GM23338 (cell line): Measurements from ENCODE around the gene TNS1. TPM values are rescaled to one million over a fixed set of nuclear protein-coding genes. Genes with fewer than 3 reads are reported as not detected.

Experiments
- ATAC-seq: fragments of 200-7000 bp; cut with Tn5 transposase; 3 replicates; pipeline ENCODE4 v1.9.1; 2020
- DNase-seq: peaks from one replicate; pipeline ENCODE4 v3.0.0-alpha.2; 2015; ENCODE audit warnings: low spot score
- H2AFZ ChIP-seq: fragments of 200-600 bp; sonication (generic); 2 replicates; pipeline ENCODE4 v1.8.0; 2016; ENCODE audit warnings: antibody characterized with exemption, mild to moderate bottlenecking, moderate library complexity
- H3F3A ChIP-seq: fragments of 200-600 bp; sonication (generic); replicated peaks from 2 replicates; pipeline ENCODE4 v1.8.0; 2017; ENCODE audit warnings: antibody characterized with exemption, mixed run types, low read depth
- H3K27ac ChIP-seq: fragments of 200-600 bp; sonication (generic); 2 replicates; pipeline ENCODE4 v1.6.1; 2016; ENCODE audit warnings: low read depth
- H3K27me3 ChIP-seq: fragments of 200-600 bp; sonication (generic); 2 replicates; pipeline ENCODE4 v1.8.0; 2016; ENCODE audit warnings: mild to moderate bottlenecking, mixed run types, moderate library complexity; ENCODE audit not compliant: insufficient read depth
- H3K36me3 ChIP-seq: fragments of 200-600 bp; sonication (generic); 2 replicates; pipeline ENCODE4 v1.8.0; 2016; ENCODE audit warnings: mild to moderate bottlenecking; ENCODE audit not compliant: insufficient read depth
- H3K4me1 ChIP-seq: fragments of 200-600 bp; sonication (generic); 2 replicates; pipeline ENCODE4 v1.8.0; 2016; ENCODE audit warnings: mild to moderate bottlenecking, moderate library complexity; ENCODE audit not compliant: insufficient read depth
- H3K4me2 ChIP-seq: fragments of 200-600 bp; sonication (generic); 2 replicates; pipeline ENCODE4 v1.7.1; 2017; ENCODE audit warnings: mixed run types
- H3K4me3 ChIP-seq: fragments of 200-600 bp; sonication (generic); 2 replicates; pipeline ENCODE4 v1.6.1; 2016; ENCODE audit warnings: mixed run types
- H3K79me2 ChIP-seq: fragments of 200-600 bp; sonication (generic); replicated peaks from 2 replicates; pipeline ENCODE4 v1.8.0; 2017; ENCODE audit warnings: mild to moderate bottlenecking; ENCODE audit not compliant: insufficient read depth
- H3K9me2 ChIP-seq: fragments of 200-600 bp; sonication (generic); 2 replicates; pipeline ENCODE4 v1.8.0; 2017; ENCODE audit not compliant: insufficient read depth
- H4K20me1 ChIP-seq: fragments of 200-600 bp; sonication (generic); replicated peaks from 2 replicates; pipeline ENCODE4 v1.8.0; 2017; ENCODE audit warnings: mild to moderate bottlenecking; ENCODE audit not compliant: insufficient read depth
- H3K27ac Mint-ChIP-seq: 2 replicates; pipeline ENCODE4 v1.8.0; 2020; ENCODE audit warnings: inconsistent platforms, mild to moderate bottlenecking, moderate library complexity, mixed read lengths
- H3K27me3 Mint-ChIP-seq: 3 replicates; pipeline ENCODE4 v1.8.0; 2022; ENCODE audit warnings: low read depth, mild to moderate bottlenecking, moderate library complexity, mixed read lengths, inconsistent platforms; ENCODE audit not compliant: insufficient read depth, poor library complexity
- H3K36me3 Mint-ChIP-seq: 3 replicates; pipeline ENCODE4 v1.8.0; 2021; ENCODE audit warnings: low read depth, mild to moderate bottlenecking, inconsistent platforms, moderate library complexity, mixed read lengths
- H3K4me1 Mint-ChIP-seq: 3 replicates; pipeline ENCODE4 v1.8.0; 2020; ENCODE audit warnings: mild to moderate bottlenecking, inconsistent platforms, mixed read lengths
- H3K4me3 Mint-ChIP-seq: 3 replicates; pipeline ENCODE4 v1.8.0; 2021; ENCODE audit warnings: moderate library complexity, mild to moderate bottlenecking, inconsistent platforms, mixed read lengths
- H3K9me3 Mint-ChIP-seq: 3 replicates; pipeline ENCODE4 v1.8.0; 2020; ENCODE audit warnings: moderate library complexity, mild to moderate bottlenecking, inconsistent platforms, mixed read lengths
- CREB1 ChIP-seq: fragments of 250-450 bp; sonication (Bioruptor Pico); IDR thresholded peaks from 2 replicates; pipeline ENCODE4 v1.5.0; 2020; ENCODE audit warnings: low read depth, mild to moderate bottlenecking, moderate library complexity
- CTCF ChIP-seq, 2 experiments: fragments of 200-600 bp in 1 of 2; sonication (generic) in 1 of 2; conservative IDR thresholded peaks; 2 replicates each; pipeline versions ENCODE4 v1.5.1 to v1.6.1; 2016 to 2017; ENCODE audit warnings: antibody characterized with exemption in 2 of 2, low read depth in 2 of 2, mild to moderate bottlenecking in 2 of 2, moderate library complexity in 1 of 2
- EZH2 ChIP-seq: fragments of 200-600 bp; sonication (generic); IDR thresholded peaks from one replicate; pipeline ENCODE4 v1.8.0; 2017; ENCODE audit warnings: antibody characterized with exemption, mild to moderate bottlenecking, low read depth; ENCODE audit not compliant: unreplicated experiment
- EZH2phosphoT487 ChIP-seq: fragments of 200-600 bp; sonication (generic); IDR thresholded peaks from one replicate; pipeline ENCODE4 v1.8.1; 2018; ENCODE audit warnings: antibody characterized with exemption; ENCODE audit not compliant: unreplicated experiment
- JUNB ChIP-seq: IDR thresholded peaks from one replicate; pipeline ENCODE4 v1.6.1; 2016; ENCODE audit warnings: antibody characterized with exemption; ENCODE audit not compliant: unreplicated experiment
- NANOG ChIP-seq: IDR thresholded peaks from 2 replicates; pipeline ENCODE4 v1.6.1; 2016; ENCODE audit warnings: antibody characterized with exemption, borderline replicate concordance
- POLR2AphosphoS5 ChIP-seq: IDR thresholded peaks from 2 replicates; pipeline ENCODE4 v1.6.1; 2016; ENCODE audit warnings: antibody characterized with exemption, low read depth
- REST ChIP-seq: IDR thresholded peaks from one replicate; pipeline ENCODE4 v1.6.1; 2018; ENCODE audit warnings: antibody characterized with exemption; ENCODE audit not compliant: unreplicated experiment
- STAT1 ChIP-seq: IDR thresholded peaks from one replicate; pipeline ENCODE4 v1.6.1; 2016; ENCODE audit warnings: antibody characterized with exemption; ENCODE audit not compliant: unreplicated experiment
- ZNF114 ChIP-seq: fragments of 250-450 bp; sonication (Bioruptor Pico); IDR thresholded peaks from 2 replicates; pipeline ENCODE4 v1.5.0; 2020; ENCODE audit warnings: mild to moderate bottlenecking, moderate library complexity
- ZNF331 ChIP-seq: fragments of 250-450 bp; sonication (Bioruptor Pico); IDR thresholded peaks from 2 replicates; pipeline ENCODE4 v1.5.0; 2020; ENCODE audit warnings: low read depth, mild to moderate bottlenecking, moderate library complexity
- polyA plus RNA-seq: library from polyadenylated mRNA; unstranded; fragments of >200 nt; fragmentation: Nextera tagmentation; extraction: Ambion mirVana; gene quantifications from 2 replicates; pipeline ENCODE4 v1.2.1, GENCODE V29; 2016
- total RNA-seq: library from RNA; depleted of rRNA; stranded (reverse); fragments of >200 nt; shearing (Covaris generic); gene quantifications from 2 replicates; pipeline ENCODE4 v1.2.3, GENCODE V29; 2014
- TF ChIP-seq, protein P1 (sequence below): fragments of 250-450 bp; sonication (Bioruptor Pico); IDR thresholded peaks from 2 replicates; pipeline ENCODE4 v1.5.0; 2020; ENCODE audit warnings: mild to moderate bottlenecking, moderate library complexity
- TF ChIP-seq, protein P2 (sequence below): IDR thresholded peaks from 2 replicates; pipeline ENCODE4 v1.6.1; 2016; ENCODE audit warnings: antibody characterized with exemption

Gene TNS1
- total and polyA plus RNA-seq, 2 experiments from 2014 or later = 2.0 to 7.4 TPM

GRCh38 chr2:217863883-217864282 lies 138.9 kb downstream of the TNS1 start:
- H3F3A ChIP-seq = no peaks in the 10 kb centered on the region
- H3K4me1 Mint-ChIP-seq = peaks cover 28% of the 10 kb centered on the region
- H3K27me3 ChIP-seq = no peaks in the 10 kb centered on the region
- no peak overlapping the region for H2AFZ ChIP-seq
- DNase-seq (no peak), ATAC-seq (no peak)
- no peak overlapping the region for H3K4me3 ChIP-seq
- no peaks in the 10 kb centered on the region for H3K9me2 ChIP-seq
- H3K4me1 ChIP-seq = peaks cover 8% of the 10 kb centered on the region; the same call in 1 of the 2 replicates
- H3K4me2 ChIP-seq = no peak overlapping the region
- TF ChIP-seq ZNF114 (CRISPR knock-in tag) (no peak), POLR2AphosphoS5 (no peak), JUNB (no peak), REST (no peak), STAT1 (no peak), ZNF331 (CRISPR knock-in tag) (no peak), CREB1 (CRISPR knock-in tag) (no peak), EZH2 (no peak), CTCF (conservative IDR thresholded peaks at IDR 0.05; ENCODE audit: low read depth in 2 of 2) (no peak), EZH2phosphoT487 (no peak), NANOG (no peak)
- TF ChIP-seq, protein P1, sequence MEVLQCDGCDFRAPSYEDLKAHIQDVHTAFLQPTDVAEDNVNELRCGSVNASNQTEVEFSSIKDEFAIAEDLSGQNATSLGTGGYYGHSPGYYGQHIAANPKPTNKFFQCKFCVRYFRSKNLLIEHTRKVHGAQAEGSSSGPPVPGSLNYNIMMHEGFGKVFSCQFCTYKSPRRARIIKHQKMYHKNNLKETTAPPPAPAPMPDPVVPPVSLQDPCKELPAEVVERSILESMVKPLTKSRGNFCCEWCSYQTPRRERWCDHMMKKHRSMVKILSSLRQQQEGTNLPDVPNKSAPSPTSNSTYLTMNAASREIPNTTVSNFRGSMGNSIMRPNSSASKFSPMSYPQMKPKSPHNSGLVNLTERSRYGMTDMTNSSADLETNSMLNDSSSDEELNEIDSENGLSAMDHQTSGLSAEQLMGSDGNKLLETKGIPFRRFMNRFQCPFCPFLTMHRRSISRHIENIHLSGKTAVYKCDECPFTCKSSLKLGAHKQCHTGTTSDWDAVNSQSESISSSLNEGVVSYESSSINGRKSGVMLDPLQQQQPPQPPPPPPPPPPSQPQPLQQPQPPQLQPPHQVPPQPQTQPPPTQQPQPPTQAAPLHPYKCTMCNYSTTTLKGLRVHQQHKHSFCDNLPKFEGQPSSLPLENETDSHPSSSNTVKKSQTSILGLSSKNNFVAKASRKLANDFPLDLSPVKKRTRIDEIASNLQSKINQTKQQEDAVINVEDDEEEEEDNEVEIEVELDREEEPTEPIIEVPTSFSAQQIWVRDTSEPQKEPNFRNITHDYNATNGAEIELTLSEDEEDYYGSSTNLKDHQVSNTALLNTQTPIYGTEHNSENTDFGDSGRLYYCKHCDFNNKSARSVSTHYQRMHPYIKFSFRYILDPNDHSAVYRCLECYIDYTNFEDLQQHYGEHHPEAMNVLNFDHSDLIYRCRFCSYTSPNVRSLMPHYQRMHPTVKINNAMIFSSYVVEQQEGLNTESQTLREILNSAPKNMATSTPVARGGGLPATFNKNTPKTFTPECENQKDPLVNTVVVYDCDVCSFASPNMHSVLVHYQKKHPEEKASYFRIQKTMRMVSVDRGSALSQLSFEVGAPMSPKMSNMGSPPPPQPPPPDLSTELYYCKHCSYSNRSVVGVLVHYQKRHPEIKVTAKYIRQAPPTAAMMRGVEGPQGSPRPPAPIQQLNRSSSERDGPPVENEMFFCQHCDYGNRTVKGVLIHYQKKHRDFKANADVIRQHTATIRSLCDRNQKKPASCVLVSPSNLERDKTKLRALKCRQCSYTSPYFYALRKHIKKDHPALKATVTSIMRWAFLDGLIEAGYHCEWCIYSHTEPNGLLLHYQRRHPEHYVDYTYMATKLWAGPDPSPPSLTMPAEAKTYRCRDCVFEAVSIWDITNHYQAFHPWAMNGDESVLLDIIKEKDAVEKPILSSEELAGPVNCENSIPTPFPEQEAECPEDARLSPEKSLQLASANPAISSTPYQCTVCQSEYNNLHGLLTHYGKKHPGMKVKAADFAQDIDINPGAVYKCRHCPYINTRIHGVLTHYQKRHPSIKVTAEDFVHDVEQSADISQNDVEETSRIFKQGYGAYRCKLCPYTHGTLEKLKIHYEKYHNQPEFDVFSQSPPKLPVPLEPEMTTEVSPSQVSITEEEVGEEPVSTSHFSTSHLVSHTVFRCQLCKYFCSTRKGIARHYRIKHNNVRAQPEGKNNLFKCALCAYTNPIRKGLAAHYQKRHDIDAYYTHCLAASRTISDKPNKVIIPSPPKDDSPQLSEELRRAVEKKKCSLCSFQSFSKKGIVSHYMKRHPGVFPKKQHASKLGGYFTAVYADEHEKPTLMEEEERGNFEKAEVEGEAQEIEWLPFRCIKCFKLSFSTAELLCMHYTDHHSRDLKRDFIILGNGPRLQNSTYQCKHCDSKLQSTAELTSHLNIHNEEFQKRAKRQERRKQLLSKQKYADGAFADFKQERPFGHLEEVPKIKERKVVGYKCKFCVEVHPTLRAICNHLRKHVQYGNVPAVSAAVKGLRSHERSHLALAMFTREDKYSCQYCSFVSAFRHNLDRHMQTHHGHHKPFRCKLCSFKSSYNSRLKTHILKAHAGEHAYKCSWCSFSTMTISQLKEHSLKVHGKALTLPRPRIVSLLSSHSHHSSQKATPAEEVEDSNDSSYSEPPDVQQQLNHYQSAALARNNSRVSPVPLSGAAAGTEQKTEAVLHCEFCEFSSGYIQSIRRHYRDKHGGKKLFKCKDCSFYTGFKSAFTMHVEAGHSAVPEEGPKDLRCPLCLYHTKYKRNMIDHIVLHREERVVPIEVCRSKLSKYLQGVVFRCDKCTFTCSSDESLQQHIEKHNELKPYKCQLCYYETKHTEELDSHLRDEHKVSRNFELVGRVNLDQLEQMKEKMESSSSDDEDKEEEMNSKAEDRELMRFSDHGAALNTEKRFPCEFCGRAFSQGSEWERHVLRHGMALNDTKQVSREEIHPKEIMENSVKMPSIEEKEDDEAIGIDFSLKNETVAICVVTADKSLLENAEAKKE (CRISPR knock-in tag) = no peak
- TF ChIP-seq, protein P2, sequence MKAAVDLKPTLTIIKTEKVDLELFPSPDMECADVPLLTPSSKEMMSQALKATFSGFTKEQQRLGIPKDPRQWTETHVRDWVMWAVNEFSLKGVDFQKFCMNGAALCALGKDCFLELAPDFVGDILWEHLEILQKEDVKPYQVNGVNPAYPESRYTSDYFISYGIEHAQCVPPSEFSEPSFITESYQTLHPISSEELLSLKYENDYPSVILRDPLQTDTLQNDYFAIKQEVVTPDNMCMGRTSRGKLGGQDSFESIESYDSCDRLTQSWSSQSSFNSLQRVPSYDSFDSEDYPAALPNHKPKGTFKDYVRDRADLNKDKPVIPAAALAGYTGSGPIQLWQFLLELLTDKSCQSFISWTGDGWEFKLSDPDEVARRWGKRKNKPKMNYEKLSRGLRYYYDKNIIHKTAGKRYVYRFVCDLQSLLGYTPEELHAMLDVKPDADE = no peak
- H4K20me1 ChIP-seq = no peaks in the 10 kb centered on the region
- H3K4me3 Mint-ChIP-seq = no peak overlapping the region
- no peak overlapping the region for H3K27ac ChIP-seq
- no peak overlapping the region for H3K27ac Mint-ChIP-seq
- H3K79me2 ChIP-seq = no peaks in the 10 kb centered on the region
- no peaks in the 10 kb centered on the region for H3K9me3 Mint-ChIP-seq
- H3K27me3 Mint-ChIP-seq = peaks cover under 1% of the 10 kb centered on the region
- H3K36me3 Mint-ChIP-seq = no peaks in the 10 kb centered on the region
- H3K36me3 ChIP-seq = no peaks in the 10 kb centered on the region
